BE2C (cell line): ENCODE results near the gene IRF4.

ENCODE experiments used
- DNase-seq: peaks from one replicate; pipeline ENCODE4 v3.0.0-alpha.2; 2020
- H3K27me3 ChIP-seq: fragments of 250-450 bp; sonication (Bioruptor Pico); 2 replicates; pipeline ENCODE4 v1.5.1; 2020; ENCODE audit warnings: mild to moderate bottlenecking
- H3K36me3 ChIP-seq: fragments of 250-450 bp; sonication (Bioruptor Pico); 2 replicates; pipeline ENCODE4 v1.5.1; 2020; ENCODE audit warnings: mild to moderate bottlenecking
- H3K4me1 ChIP-seq: fragments of 250-450 bp; sonication (Bioruptor Pico); 2 replicates; pipeline ENCODE4 v1.5.1; 2020
- H3K4me3 ChIP-seq: 2 replicates; pipeline ENCODE4 v1.5.1; 2011; ENCODE audit warnings: low read depth, low read length
- H3K9me3 ChIP-seq: fragments of 250-450 bp; sonication (Bioruptor Pico); 2 replicates; pipeline ENCODE4 v1.5.1; 2020
- TF ChIP-seq, protein P1 (sequence below): IDR thresholded peaks from 2 replicates; pipeline ENCODE4 v1.5.1; 2012; ENCODE audit warnings: mild to moderate bottlenecking, low read depth, low read length

IRF4 gene

DNA sequence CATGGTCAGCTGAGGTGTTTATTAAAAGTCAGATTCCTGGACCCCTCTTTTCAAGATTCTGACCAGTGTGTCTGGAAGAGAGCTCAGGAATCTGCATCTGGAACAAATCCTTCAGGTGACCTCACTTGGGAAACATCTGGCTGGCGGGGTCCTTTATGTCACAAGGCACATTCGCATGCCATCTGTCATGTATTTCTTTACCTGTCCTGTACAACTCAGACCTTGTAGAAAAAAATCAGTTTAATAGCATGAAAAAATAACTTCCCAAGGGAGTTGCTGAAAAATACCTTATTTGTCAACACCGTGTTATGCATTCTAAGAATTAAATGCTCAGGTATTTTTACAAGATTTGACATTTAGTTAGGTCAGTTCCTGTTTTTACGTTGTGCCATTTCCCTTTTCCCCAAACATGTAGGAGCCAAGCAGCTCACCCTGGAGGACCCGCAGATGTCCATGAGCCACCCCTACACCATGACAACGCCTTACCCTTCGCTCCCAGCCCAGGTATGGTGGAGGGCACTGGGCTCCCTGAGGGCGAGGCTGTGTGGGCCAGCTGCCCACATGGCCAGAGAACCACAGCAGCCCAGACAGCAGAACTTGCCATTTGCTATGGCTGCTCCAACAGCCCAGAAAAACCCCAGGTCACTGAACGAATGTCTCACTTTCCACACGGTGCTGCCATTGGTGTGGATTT lies 4.0 kb downstream of the IRF4 start:
- H3K9me3 ChIP-seq: no peaks in the 10 kb centered on the region
- no peaks in the 10 kb centered on the region for H3K36me3 ChIP-seq
- DNase-seq: no peak
- H3K27me3 ChIP-seq: peaks cover 77% of the 10 kb centered on the region
- no peaks in the 10 kb centered on the region for H3K4me1 ChIP-seq
- TF ChIP-seq, protein P1, sequence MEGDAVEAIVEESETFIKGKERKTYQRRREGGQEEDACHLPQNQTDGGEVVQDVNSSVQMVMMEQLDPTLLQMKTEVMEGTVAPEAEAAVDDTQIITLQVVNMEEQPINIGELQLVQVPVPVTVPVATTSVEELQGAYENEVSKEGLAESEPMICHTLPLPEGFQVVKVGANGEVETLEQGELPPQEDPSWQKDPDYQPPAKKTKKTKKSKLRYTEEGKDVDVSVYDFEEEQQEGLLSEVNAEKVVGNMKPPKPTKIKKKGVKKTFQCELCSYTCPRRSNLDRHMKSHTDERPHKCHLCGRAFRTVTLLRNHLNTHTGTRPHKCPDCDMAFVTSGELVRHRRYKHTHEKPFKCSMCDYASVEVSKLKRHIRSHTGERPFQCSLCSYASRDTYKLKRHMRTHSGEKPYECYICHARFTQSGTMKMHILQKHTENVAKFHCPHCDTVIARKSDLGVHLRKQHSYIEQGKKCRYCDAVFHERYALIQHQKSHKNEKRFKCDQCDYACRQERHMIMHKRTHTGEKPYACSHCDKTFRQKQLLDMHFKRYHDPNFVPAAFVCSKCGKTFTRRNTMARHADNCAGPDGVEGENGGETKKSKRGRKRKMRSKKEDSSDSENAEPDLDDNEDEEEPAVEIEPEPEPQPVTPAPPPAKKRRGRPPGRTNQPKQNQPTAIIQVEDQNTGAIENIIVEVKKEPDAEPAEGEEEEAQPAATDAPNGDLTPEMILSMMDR: no peak
- H3K4me3 ChIP-seq: no peak overlapping the region

DNA sequence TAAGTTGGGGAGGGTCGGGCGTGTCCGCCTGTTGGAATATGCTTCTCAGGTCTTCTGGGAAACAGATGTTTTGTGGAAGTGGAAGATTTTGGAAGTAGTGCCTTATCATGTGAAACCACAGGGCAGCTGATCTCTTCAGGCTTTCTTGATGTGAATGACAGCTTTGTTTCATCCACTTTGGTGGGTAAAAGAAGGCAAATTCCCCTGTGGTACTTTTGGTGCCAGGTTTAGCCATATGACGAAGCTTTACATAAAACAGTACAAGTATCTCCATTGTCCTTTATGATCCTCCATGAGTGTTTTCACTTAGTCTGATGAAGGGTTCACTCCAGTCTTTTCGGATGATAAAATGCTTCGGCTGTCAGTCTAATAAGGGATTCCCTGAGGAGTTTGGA lies 4.6 kb downstream of the IRF4 start:
- no peaks in the 10 kb centered on the region for H3K36me3 ChIP-seq
- no peak for DNase-seq

DNA sequence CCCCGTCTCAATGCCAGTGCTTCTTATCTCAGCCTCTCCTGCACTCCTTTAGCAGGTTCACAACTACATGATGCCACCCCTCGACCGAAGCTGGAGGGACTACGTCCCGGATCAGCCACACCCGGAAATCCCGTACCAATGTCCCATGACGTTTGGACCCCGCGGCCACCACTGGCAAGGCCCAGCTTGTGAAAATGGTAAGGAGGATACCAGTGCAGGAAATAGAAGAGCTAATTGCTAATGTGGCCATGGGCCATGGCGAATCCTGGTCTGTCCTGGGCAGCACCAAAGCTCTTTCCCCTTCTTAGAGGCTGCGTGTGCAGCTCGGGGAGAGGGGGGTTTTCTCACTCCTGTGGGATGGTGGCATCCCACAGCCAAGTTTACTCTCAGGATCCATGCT lies 5.5 kb downstream of the IRF4 start:
- no peaks in the 10 kb centered on the region for H3K36me3 ChIP-seq
- peaks cover 78% of the 10 kb centered on the region for H3K27me3 ChIP-seq
- no peak overlapping the region for H3K4me3 ChIP-seq
- no peaks in the 10 kb centered on the region for H3K9me3 ChIP-seq
- DNase-seq: no peak
- no peaks in the 10 kb centered on the region for H3K4me1 ChIP-seq
- TF ChIP-seq, protein P1: no peak

More for the DNA sequence above, 4.6 kb downstream of the IRF4 start:
- Histone ChIP-seq H3K9me3 (no peaks in the 10 kb centered on the region), H3K4me3 (no peak overlapping the region), H3K4me1 (no peaks in the 10 kb centered on the region), H3K27me3 (peaks cover 77% of the 10 kb centered on the region)
- TF ChIP-seq, protein P1: no peak

DNA sequence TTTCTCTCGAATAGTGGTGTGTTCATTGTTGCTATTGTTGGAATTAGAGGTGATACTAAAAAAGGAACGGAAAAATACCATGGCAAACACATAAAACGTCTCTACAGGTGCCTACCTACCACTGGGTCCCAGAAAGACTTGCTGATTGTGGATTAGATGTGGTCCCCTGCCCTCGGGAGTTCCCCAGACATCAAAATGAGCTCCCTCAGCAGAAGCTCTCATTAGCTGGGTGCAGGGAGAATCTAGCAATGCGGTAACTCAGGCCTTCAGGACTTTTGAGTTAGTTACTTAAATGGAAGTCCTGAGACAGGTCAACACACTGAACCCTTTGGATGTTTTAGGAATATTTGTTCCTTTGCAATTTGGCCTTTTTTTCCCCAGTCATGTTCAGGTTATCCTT lies 6.1 kb downstream of the IRF4 start:
- Histone ChIP-seq H3K27me3 (peaks cover 72% of the 10 kb centered on the region), H3K9me3 (no peaks in the 10 kb centered on the region), H3K36me3 (no peaks in the 10 kb centered on the region), H3K4me3 (no peak overlapping the region), H3K4me1 (no peaks in the 10 kb centered on the region)
- DNase-seq: no peak
- TF ChIP-seq, protein P1: no peak

DNA sequence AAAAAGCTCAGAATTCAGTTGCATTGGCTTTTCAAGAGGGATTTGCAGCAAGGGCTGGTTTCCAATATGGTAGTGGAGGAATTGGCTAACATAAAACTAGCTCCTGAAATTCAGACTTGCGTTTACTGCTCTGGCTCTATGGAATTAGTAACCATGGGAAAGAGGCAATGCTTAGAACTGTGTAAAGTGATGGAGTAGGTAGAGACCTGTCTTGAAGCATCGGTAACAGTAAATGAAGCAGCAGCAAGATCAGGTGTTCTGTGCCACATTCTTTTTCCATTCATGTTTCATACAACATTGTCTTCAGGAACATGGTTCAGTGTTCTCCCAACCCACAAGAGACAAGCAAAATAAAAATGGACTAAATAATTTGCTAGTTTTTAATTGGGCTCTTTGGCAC lies 6.5 kb downstream of the IRF4 start:
- Histone ChIP-seq H3K36me3 (no peaks in the 10 kb centered on the region), H3K4me3 (no peak overlapping the region)

DNA sequence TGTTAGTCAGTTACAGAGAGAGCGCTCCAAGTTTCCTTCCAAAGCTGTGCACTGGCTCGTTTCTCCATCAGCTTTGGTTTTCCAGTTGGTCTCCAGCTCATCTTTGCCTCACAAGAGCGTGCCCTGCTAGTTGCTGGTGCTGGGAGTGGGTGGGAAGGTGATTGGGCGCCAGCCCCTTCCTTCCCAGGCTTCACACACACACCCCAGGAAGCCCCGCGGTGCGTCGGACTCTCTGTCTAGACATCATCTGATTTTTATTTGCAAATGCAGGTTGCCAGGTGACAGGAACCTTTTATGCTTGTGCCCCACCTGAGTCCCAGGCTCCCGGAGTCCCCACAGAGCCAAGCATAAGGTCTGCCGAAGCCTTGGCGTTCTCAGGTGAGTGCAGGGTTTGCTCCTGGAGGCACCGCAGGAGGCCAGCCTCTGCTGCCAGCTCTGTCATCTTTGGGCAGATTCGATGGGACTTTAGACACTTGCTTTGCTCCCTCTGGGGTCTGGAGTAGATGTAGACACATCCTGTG lies 7.1 kb downstream of the IRF4 start:
- TF ChIP-seq, protein P1: no peak
- Histone ChIP-seq H3K4me3 (no peak overlapping the region), H3K4me1 (no peaks in the 10 kb centered on the region), H3K36me3 (no peaks in the 10 kb centered on the region), H3K27me3 (peaks cover 62% of the 10 kb centered on the region), H3K9me3 (no peaks in the 10 kb centered on the region)
- DNase-seq: no peak

More for the DNA sequence above, 6.5 kb downstream of the IRF4 start:
- no peaks in the 10 kb centered on the region for H3K9me3 ChIP-seq
- H3K27me3 ChIP-seq: peaks cover 68% of the 10 kb centered on the region
- DNase-seq: no peak
- TF ChIP-seq, protein P1: no peak
- H3K4me1 ChIP-seq: no peaks in the 10 kb centered on the region
